Heart right ventricle (tissue), 16 donors: ENCODE results near the gene SCGB1C2. TPM values are rescaled to one million over a fixed set of nuclear protein-coding genes. Genes with fewer than 3 reads are reported as not detected.

Source experiments
- ATAC-seq, 8 donors: fragments of 200-7000 bp; cut with Tn5 transposase; one replicate each; pipeline ENCODE4 v1.9.1; 2020; ENCODE audit warnings: mild to moderate bottlenecking in 8 of 8, moderate library complexity in 8 of 8, moderate number of reproducible peaks in 1 of 8
- DNase-seq, 2 donors: peaks; one replicate each; pipeline ENCODE4 v3.0.0-alpha.2; 2020
- H3K27ac ChIP-seq, 10 donors: fragments of 200-600 bp; sonication (generic) in 2 of 10; one replicate each; pipeline versions ENCODE4 v1.5.0 to v1.8.0; 2020 to 2022; ENCODE audit warnings: mild to moderate bottlenecking in 3 of 10
- H3K27me3 ChIP-seq, 7 donors: fragments of 200-600 bp; one replicate each; pipeline ENCODE4 v1.8.0; 2021 to 2022; ENCODE audit warnings: mild to moderate bottlenecking in 2 of 7
- H3K36me3 ChIP-seq, 9 donors: fragments of 200-600 bp; sonication (generic) in 1 of 9; one replicate each; pipeline versions ENCODE4 v1.5.0 to v1.8.0; 2020 to 2022; ENCODE audit warnings: mild to moderate bottlenecking in 2 of 9
- H3K4me1 ChIP-seq, 9 donors: fragments of 200-600 bp; sonication (generic) in 1 of 9; one replicate each; pipeline versions ENCODE4 v1.5.0 to v1.8.0; 2020 to 2022; ENCODE audit warnings: mild to moderate bottlenecking in 4 of 9
- H3K4me3 ChIP-seq, 10 donors: fragments of 200-600 bp; sonication (generic) in 2 of 10; one replicate each; pipeline versions ENCODE4 v1.5.0 to v1.8.0; 2020 to 2022; ENCODE audit warnings: mild to moderate bottlenecking in 7 of 10, moderate library complexity in 2 of 10
- H3K9me3 ChIP-seq, 11 donors: fragments of 200-600 bp in 10 of 11; sonication (generic) in 2 of 11; one replicate each; pipeline versions ENCODE4 v1.5.0 to v1.8.0; 2013 to 2022; ENCODE audit warnings: mild to moderate bottlenecking in 2 of 11, control low read depth in 1 of 11, moderate library complexity in 1 of 11
- CTCF ChIP-seq, 9 donors: fragments of 200-600 bp; sonication (generic) in 2 of 9; IDR thresholded peaks; one replicate each; pipeline versions ENCODE4 v1.5.0 to v1.8.0; 2021 to 2022; ENCODE audit warnings: antibody characterized with exemption in 9 of 9, mild to moderate bottlenecking in 5 of 9, moderate library complexity in 1 of 9
- WGBS, 2 donors: extraction: QIAGEN DNeasy Blood & Tissue Kit; methylation state at CpG; one replicate each; pipeline ENCODE4 v1.1.7; 2013; ENCODE audit warnings: inconsistent platforms in 1 of 2; 5-methylcytosine and 5-hydroxymethylcytosine counted together
- intact Hi-C, 10 donors: fragments of 100-400 bp; cut with DNase I; formaldehyde crosslinking; loops; one replicate each; pipeline versions ENCODE4 v1.11.1 to v1.14.2; 2022
- polyA plus RNA-seq, 2 donors: library from polyadenylated mRNA; stranded (reverse); fragments of 200-250 nt; gene quantifications; one replicate each; pipeline ENCODE4 v1.2.3, GENCODE V29; 2013
- total RNA-seq, 10 donors: library from RNA; stranded (reverse); fragmentation: NEBNext Ultra II Directional in 3 of 10; extraction: Animal tissue kit (Norgen Biotek cat#: 25700) in 3 of 10; gene quantifications; one replicate each; pipeline versions ENCODE4 v1.2.1 to v1.2.4, GENCODE V29; 2021 to 2023
- donor health status: Arrhythmogenic right ventricular cardiomyopathy.
- donor health status: ischemic (EF 13 %, LVEDD 7.1; RV severe dilation, severe dysfunction).
- donor health status: healthy with polysubstance abuse.
- donor health status: DM: no; HTN: yes; CAD: no.
- donor health status: DM: no; HTN: no; CAD: no.
- donor health status: ischemic (EF 25% LVEDD 6.9; RV normal size, moderate dysfunction).
- donor health status: ischemic (EF 25% LVEDD 5.7; RV mildly dilated, moderate dysfunction).
- donor health status: healthy.
- donor health status: DM: yes; HTN: yes; CAD: no.
- donor health status: Ischemic cardiomyopathy.
- donor health status: ischemic (EF 35%, LVEDD 5.7; RV mildly dilated, moderate dysfunction).
- donor health status: nonischemic (EF 11% LVEDD 7.7; RV severe dilation, severe dysfunction).
- donor health status: DM: yes; HTN: yes; CAD: no.
- donor health status: PGD.
- donor health status: ischemic (EF 29% LVEDD 5.4; RV normal size, mild dysfunction).
- donor health status: nonischemic (EF 23%, LVEDD 6.1; RV moderate dilation, normal function).

The SCGB1C2 gene
- total and polyA plus RNA-seq, 12 donors, result not detected

- Histone ChIP-seq H3K27me3 (peaks cover 0 to 30% (median 14%) of the 10 kb centered on the region in 7 donors), H3K36me3 (no peaks in the 10 kb centered on the region), H3K9me3 (no peaks in the 10 kb centered on the region), H3K4me3 (no peak overlapping the region), H3K27ac (no peak overlapping the region), H3K4me1 (peaks cover 0 to 29% (median 6%) of the 10 kb centered on the region in 9 donors)
- no peak for ATAC-seq
- 54 to 56% methylated on average over 2 of the region's 2 CpGs for WGBS, 2 donors
- TF ChIP-seq CTCF (IDR thresholded peaks at IDR 0.05), result no peak
- intact Hi-C loops, result no loop called here
- DNase-seq, result no peak
Measured at GRCh38 chr17:187130-187529, 49.8 kb downstream of the SCGB1C2 start.

Other genes starting within 250 kb of the SCGB1C2 start
- gene DOC2B, start 44.1 kb downstream of the SCGB1C2 start, total RNA-seq, result 10 to 100 TPM in 1 of 10 donors, 1 to 10 TPM in 9; 2.6 to 13.0 (median 4.6) TPM
- 1 to 10 TPM; 2.5 to 4.9 TPM for gene DOC2B, start 44.1 kb downstream of the SCGB1C2 start, polyA plus RNA-seq
- gene RPH3AL, start 215.2 kb downstream of the SCGB1C2 start, total RNA-seq, result 10 to 100 TPM in 1 of 10 donors, 1 to 10 TPM in 9; 3.6 to 11.1 (median 6.2) TPM
- 1 to 10 TPM; 4.5 to 6.4 TPM for gene RPH3AL, start 215.2 kb downstream of the SCGB1C2 start, polyA plus RNA-seq